Vagina (tissue), 2 donors: ENCODE data around the gene STK36. TPM values are rescaled to one million over a fixed set of nuclear protein-coding genes. Genes with fewer than 3 reads are reported as not detected.

Experiments used
- DNase-seq, 2 donors: peaks; one replicate each; pipeline ENCODE4 v3.0.0-alpha.2; 2017; ENCODE audit errors: extremely low spot score in 2 of 2
- H3K27ac ChIP-seq: fragments of 200-600 bp; sonication (generic); one replicate; pipeline ENCODE4 v1.5.1; 2019
- H3K27me3 ChIP-seq: fragments of 200-600 bp; sonication (generic); one replicate; pipeline ENCODE4 v1.5.1; 2019
- H3K36me3 ChIP-seq, 2 donors: fragments of 200-600 bp; sonication (generic); one replicate each; pipeline ENCODE4 v1.5.1; 2017 to 2019
- H3K4me1 ChIP-seq: fragments of 200-600 bp; sonication (generic); one replicate; pipeline ENCODE4 v1.5.1; 2019
- H3K4me3 ChIP-seq, 2 donors: fragments of 200-600 bp; sonication (generic); 1 replicate in 1 of 2; 2 replicates in 1 of 2; pipeline ENCODE4 v1.5.1; 2016 to 2019
- H3K9me3 ChIP-seq: fragments of 200-600 bp; sonication (generic); one replicate; pipeline ENCODE4 v1.5.1; 2019
- POLR2A ChIP-seq, 2 donors: fragments of 450-650 bp; IDR thresholded peaks; one replicate each; pipeline ENCODE4 v1.6.1; 2017; ENCODE audit warnings: antibody characterized with exemption in 2 of 2, mild to moderate bottlenecking in 2 of 2, moderate library complexity in 2 of 2
- POLR2AphosphoS5 ChIP-seq, 2 donors: sonication (generic); formaldehyde crosslinking; IDR thresholded peaks; one replicate each; pipeline ENCODE4 v1.9.0; 2017; ENCODE audit warnings: antibody characterized with exemption in 2 of 2, mild to moderate bottlenecking in 2 of 2, low read depth in 1 of 2; ENCODE audit not compliant: insufficient read depth in 1 of 2
- intact Hi-C: fragments of 100-400 bp; cut with DNase I; formaldehyde crosslinking; loops from one replicate; pipeline ENCODE4 v1.15.1; 2023
- total RNA-seq: library from RNA; depleted of rRNA; stranded (reverse); fragments of >200 nt; gene quantifications from one replicate; pipeline ENCODE4 v1.2.3, GENCODE V29; 2016
- TF ChIP-seq, protein P1 (sequence below), 3 experiments: fragments of 450-650 bp in 2 of 3; fragments of 200-600 bp in 1 of 3; sonication (generic) in 1 of 3; IDR thresholded peaks; one replicate each; pipeline ENCODE4 v1.5.1; 2017 to 2019; ENCODE audit warnings: antibody characterized with exemption in 3 of 3, mild to moderate bottlenecking in 2 of 3, moderate library complexity in 2 of 3

Gene STK36
- total RNA-seq, 1 donor from 2014 or later: 59.9 TPM

DNA sequence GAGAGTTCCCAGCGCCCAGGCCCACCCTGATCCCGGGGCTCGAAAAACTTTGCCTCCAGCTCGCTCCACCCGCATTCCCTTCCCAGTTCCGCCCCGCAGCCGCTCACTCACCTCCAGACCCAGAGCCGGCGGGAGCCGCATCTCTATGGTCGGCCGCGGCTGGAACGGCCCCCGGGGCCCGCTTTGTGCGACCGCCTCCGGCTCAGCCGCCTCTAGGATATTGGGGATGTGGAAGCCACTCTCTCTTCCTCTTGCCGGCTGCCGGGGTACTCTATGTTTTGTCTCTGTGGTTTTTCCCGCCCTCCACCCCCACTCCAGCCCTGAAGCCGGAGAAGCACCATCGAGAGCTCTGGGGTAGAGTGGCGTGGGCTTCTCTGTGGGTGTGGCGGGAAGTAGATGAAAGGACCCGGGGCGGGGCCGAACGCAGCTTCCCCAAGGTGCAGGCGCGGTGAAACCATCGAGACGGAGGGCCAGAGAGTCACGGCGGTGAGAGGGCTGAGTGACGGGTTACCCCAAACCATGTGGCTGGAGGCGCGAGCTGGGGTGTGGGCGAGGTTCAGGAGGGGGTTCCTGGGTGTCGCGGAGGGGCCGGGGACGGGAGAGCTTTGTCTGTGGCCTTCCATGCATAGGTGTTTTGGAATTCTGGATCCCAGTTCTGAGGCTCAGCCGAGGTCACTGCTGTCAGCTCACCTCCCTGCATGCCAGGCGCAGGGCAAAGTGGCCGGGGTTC lies 12.5 kb upstream of the STK36 start, which contains the start of the genes BCS1L and ZNF142:
Gene BCS1L, plus strand, starts transcription at position 426 of the 730 bp plus-strand sequence. CDS start 1,305 bp downstream, outside the sequence.
Gene ZNF142, minus strand, starts transcription at position 366 of the 730 bp plus-strand sequence. CDS start 3,194 bp downstream, outside the sequence.
- no peak for DNase-seq
- Histone ChIP-seq H3K27ac (peak within 1 kb of the TSS; percentile 60), H3K4me3 (peak within 1 kb of the TSS; percentile 65 to 86), H3K4me1 (peaks cover 21% of the 10 kb centered on the region), H3K36me3 (peaks cover 0 to 40% of the 10 kb centered on the region in 2 donors), H3K9me3 (no peaks in the 10 kb centered on the region), H3K27me3 (no peaks in the 10 kb centered on the region)
- TF ChIP-seq POLR2A (IDR thresholded peaks at IDR 0.05) (no peak), POLR2AphosphoS5 (IDR thresholded peaks at IDR 0.05; ENCODE audit: insufficient read depth in 1 of 2, low read depth in 1 of 2) (peak; percentile 72 to 78)
- intact Hi-C loops: no loop called here

DNA sequence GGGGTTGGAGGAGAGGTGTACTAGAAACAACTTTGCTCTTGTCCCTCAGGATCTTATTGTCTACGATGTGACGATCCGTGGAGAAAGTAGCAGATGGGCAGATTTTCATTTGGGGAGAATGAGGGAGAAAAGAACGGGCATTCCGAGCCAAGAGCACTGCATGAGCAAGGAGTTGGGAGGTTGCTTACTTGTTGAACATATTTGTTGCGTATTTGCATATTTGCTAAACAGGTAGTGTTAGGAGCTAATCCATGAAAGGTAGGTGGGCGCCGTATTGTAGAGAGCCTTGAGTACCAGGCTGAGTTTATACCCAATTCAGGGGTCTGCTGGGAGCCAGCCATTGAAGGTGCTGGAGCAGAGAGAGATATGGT lies 11.9 kb upstream of the STK36 start:
- Histone ChIP-seq H3K4me3 (peak overlapping the region; percentile 65 to 86), H3K36me3 (peaks cover 0 to 40% of the 10 kb centered on the region in 2 donors), H3K27me3 (no peaks in the 10 kb centered on the region), H3K4me1 (peaks cover 21% of the 10 kb centered on the region), H3K9me3 (no peaks in the 10 kb centered on the region), H3K27ac (peak overlapping the region; percentile 60)
- TF ChIP-seq POLR2AphosphoS5 (IDR thresholded peaks at IDR 0.05; ENCODE audit: insufficient read depth in 1 of 2, low read depth in 1 of 2) (no peak), POLR2A (IDR thresholded peaks at IDR 0.05) (no peak)
- TF ChIP-seq, protein P1, sequence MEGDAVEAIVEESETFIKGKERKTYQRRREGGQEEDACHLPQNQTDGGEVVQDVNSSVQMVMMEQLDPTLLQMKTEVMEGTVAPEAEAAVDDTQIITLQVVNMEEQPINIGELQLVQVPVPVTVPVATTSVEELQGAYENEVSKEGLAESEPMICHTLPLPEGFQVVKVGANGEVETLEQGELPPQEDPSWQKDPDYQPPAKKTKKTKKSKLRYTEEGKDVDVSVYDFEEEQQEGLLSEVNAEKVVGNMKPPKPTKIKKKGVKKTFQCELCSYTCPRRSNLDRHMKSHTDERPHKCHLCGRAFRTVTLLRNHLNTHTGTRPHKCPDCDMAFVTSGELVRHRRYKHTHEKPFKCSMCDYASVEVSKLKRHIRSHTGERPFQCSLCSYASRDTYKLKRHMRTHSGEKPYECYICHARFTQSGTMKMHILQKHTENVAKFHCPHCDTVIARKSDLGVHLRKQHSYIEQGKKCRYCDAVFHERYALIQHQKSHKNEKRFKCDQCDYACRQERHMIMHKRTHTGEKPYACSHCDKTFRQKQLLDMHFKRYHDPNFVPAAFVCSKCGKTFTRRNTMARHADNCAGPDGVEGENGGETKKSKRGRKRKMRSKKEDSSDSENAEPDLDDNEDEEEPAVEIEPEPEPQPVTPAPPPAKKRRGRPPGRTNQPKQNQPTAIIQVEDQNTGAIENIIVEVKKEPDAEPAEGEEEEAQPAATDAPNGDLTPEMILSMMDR (IDR thresholded peaks at IDR 0.05): no peak
- intact Hi-C loops: no loop called here
- no peak for DNase-seq

DNA sequence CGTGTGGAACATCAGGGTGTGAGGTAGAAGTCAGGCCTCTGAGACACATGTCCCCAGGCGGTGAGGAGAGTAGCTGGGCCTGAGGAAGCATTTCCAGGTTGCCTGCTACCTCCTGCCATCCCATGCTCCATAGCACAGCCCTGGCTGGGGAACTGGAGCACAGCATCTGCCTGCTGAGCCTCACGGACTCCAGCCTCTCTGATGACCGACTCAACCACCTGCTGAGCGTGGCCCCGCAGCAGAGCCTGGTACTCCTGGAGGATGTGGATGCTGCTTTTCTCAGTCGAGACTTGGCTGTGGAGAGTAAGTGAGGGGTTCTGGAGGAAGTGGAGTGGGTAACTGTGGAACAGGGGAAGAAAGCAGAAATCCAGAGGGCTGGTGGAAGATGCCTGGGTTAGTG lies 9.5 kb upstream of the STK36 start:
- H3K36me3 ChIP-seq: peaks cover 0 to 44% of the 10 kb centered on the region in 2 donors
- no peak for DNase-seq
- no peaks in the 10 kb centered on the region for H3K27me3 ChIP-seq
- intact Hi-C loops: no loop called here
- H3K27ac ChIP-seq: no peak overlapping the region
- TF ChIP-seq, protein P1 (IDR thresholded peaks at IDR 0.05): no peak
- TF ChIP-seq POLR2AphosphoS5 (IDR thresholded peaks at IDR 0.05; ENCODE audit: insufficient read depth in 1 of 2, low read depth in 1 of 2) (no peak), POLR2A (IDR thresholded peaks at IDR 0.05) (no peak)
- no peaks in the 10 kb centered on the region for H3K9me3 ChIP-seq
- no peak overlapping the region for H3K4me3 ChIP-seq
- peaks cover 21% of the 10 kb centered on the region for H3K4me1 ChIP-seq

DNA sequence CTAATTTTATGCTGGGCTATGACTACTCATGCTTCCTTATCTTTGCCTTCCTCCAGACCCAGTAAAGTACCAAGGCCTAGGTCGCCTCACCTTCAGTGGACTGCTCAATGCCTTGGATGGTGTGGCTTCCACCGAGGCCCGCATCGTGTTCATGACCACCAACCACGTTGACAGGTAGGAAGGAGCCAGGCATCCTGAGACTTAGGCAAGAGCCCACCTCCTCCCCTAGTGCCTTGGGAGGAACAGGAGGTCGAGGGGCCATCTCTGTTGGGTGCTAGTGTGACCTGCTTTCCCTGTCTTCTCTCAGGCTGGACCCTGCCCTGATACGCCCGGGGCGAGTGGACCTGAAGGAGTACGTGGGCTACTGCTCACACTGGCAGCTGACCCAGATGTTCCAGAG lies 9.1 kb upstream of the STK36 start:
- H3K27ac ChIP-seq: no peak overlapping the region
- peaks cover 0 to 48% of the 10 kb centered on the region in 2 donors for H3K36me3 ChIP-seq
- H3K4me1 ChIP-seq: peaks cover 19% of the 10 kb centered on the region
- H3K4me3 ChIP-seq: no peak overlapping the region
- intact Hi-C loops: no loop called here
- H3K9me3 ChIP-seq: no peaks in the 10 kb centered on the region
- no peaks in the 10 kb centered on the region for H3K27me3 ChIP-seq
- TF ChIP-seq, protein P1 (IDR thresholded peaks at IDR 0.05): no peak
- TF ChIP-seq POLR2AphosphoS5 (IDR thresholded peaks at IDR 0.05; ENCODE audit: insufficient read depth in 1 of 2, low read depth in 1 of 2) (no peak), POLR2A (IDR thresholded peaks at IDR 0.05) (no peak)
- DNase-seq: no peak

DNA sequence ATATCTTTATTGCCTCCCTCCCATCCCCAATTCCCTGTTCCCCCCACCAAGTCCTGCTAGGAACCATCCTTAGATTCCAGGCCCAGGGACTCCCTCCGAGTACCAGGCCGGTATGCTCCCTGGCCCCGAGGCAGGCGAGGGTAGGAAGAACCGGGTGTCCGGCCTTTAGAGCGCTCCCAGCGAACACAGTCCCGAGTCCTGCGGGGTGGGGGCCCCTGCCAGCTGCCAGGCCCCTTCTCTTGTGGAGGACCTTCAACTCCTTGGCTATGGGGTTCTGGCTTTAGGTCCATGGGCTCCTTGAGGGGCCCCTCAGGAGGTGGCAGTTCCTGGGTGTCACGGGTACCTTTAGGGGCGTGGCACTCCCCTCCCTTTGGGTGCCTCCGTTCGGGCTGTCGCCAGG lies 8.0 kb upstream of the STK36 start:
- Histone ChIP-seq H3K4me3 (no peak overlapping the region), H3K36me3 (peaks cover 0 to 58% of the 10 kb centered on the region in 2 donors), H3K27me3 (no peaks in the 10 kb centered on the region), H3K27ac (no peak overlapping the region), H3K4me1 (peaks cover 10% of the 10 kb centered on the region), H3K9me3 (no peaks in the 10 kb centered on the region)
- intact Hi-C loops: no loop called here
- TF ChIP-seq, protein P1 (IDR thresholded peaks at IDR 0.05): no peak
- no peak for TF ChIP-seq POLR2AphosphoS5 (IDR thresholded peaks at IDR 0.05; ENCODE audit: insufficient read depth in 1 of 2, low read depth in 1 of 2)
- no peak for TF ChIP-seq POLR2A (IDR thresholded peaks at IDR 0.05)
- no peak for DNase-seq
